Left ventricle myocardium inferior (tissue), 1 donor: ENCODE measurements around the gene APMAP. TPM values are rescaled to one million over a fixed set of nuclear protein-coding genes. Genes with fewer than 3 reads are reported as not detected.

Experiments used
- DNase-seq: peaks from one replicate; pipeline ENCODE4 v3.0.0-alpha.2; 2020
- H3K27ac ChIP-seq: fragments of 200-600 bp; replicated peaks from 2 replicates; pipeline ENCODE4 v1.8.0; 2021
- H3K27me3 ChIP-seq: fragments of 200-600 bp; 2 replicates; pipeline ENCODE4 v1.8.0; 2021; ENCODE audit warnings: low read depth
- H3K36me3 ChIP-seq: fragments of 200-600 bp; 2 replicates; pipeline ENCODE4 v1.8.0; 2021
- H3K4me1 ChIP-seq: fragments of 200-600 bp; 2 replicates; pipeline ENCODE4 v1.8.0; 2021
- H3K4me3 ChIP-seq: fragments of 200-600 bp; 2 replicates; pipeline ENCODE4 v1.8.0; 2021; ENCODE audit warnings: mild to moderate bottlenecking, moderate library complexity
- H3K9me3 ChIP-seq: fragments of 200-600 bp; replicated peaks from 2 replicates; pipeline ENCODE4 v1.8.0; 2021
- CTCF ChIP-seq: fragments of 200-600 bp; IDR thresholded peaks from 2 replicates; pipeline ENCODE4 v1.8.0; 2021; ENCODE audit warnings: antibody characterized with exemption, mild to moderate bottlenecking, borderline replicate concordance
- intact Hi-C: fragments of 100-400 bp; cut with micrococcal nuclease; formaldehyde crosslinking; loops from one replicate; pipeline ENCODE4 v1.11.0; 2022
- total RNA-seq: library from RNA; stranded (reverse); fragmentation: NEBNext Ultra II Directional; extraction: Animal tissue kit (Norgen Biotek cat#: 25700); gene quantifications from one replicate; pipeline ENCODE4 v1.2.1, GENCODE V29; 2021
- donor health status: DM: no; HTN: yes; CAD: no; lungs with severe emphysema.

APMAP gene
- total RNA-seq, 1 donor from 2014 or later = 23.8 TPM

- no peaks in the 10 kb centered on the region for H3K27me3 ChIP-seq
- DNase-seq = no peak
- H3K9me3 ChIP-seq = no peaks in the 10 kb centered on the region
- H3K36me3 ChIP-seq = peaks cover 78% of the 10 kb centered on the region
- intact Hi-C loops = no loop called here
- peaks cover 10% of the 10 kb centered on the region for H3K4me1 ChIP-seq
- H3K27ac ChIP-seq = no peak overlapping the region
- no peak overlapping the region for H3K4me3 ChIP-seq
- no peak for TF ChIP-seq CTCF
These were observed 28.1 kb downstream of the APMAP start for GRCh38 chr20:24964506-24964840.

GRCh38 chr20:24963672-24964505 lies 28.7 kb downstream of the APMAP start:
- H3K27ac ChIP-seq = no peak overlapping the region
- intact Hi-C loops = no loop called here
- H3K4me3 ChIP-seq = no peak overlapping the region
- H3K36me3 ChIP-seq = peaks cover 75% of the 10 kb centered on the region
- H3K4me1 ChIP-seq = peaks cover 10% of the 10 kb centered on the region
- H3K27me3 ChIP-seq = no peaks in the 10 kb centered on the region
- no peaks in the 10 kb centered on the region for H3K9me3 ChIP-seq
- TF ChIP-seq CTCF = no peak
- DNase-seq = no peak

DNA sequence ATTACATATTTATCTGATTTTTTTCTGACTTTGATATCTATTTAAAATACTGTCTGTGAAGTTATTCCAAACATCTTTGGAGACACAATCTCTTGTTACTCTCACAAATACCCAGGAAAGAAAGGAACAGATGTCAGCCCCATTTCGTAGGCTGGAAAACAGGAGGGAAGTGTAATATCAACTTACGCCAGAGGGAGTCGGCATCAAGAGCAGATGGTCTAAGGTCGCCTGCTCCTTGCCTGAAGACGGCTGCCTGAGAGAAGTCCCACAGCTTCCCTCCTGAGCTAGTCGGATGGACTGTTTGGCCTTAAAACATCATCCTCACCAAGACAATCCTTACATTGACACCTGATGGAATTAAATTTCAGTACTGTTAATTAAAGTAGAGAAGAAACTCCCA lies 30.0 kb downstream of the APMAP start:
- intact Hi-C loops = no loop called here
- no peak for TF ChIP-seq CTCF
- no peaks in the 10 kb centered on the region for H3K27me3 ChIP-seq
- H3K27ac ChIP-seq = no peak overlapping the region
- no peak for DNase-seq
- no peak overlapping the region for H3K4me3 ChIP-seq
- peaks cover 69% of the 10 kb centered on the region for H3K36me3 ChIP-seq
- H3K4me1 ChIP-seq = peaks cover 10% of the 10 kb centered on the region
- H3K9me3 ChIP-seq = no peaks in the 10 kb centered on the region

- no peak for DNase-seq
- no peak for TF ChIP-seq CTCF
- Histone ChIP-seq H3K27ac (no peak overlapping the region), H3K36me3 (peaks cover 65% of the 10 kb centered on the region), H3K9me3 (no peaks in the 10 kb centered on the region), H3K4me3 (no peak overlapping the region), H3K27me3 (no peaks in the 10 kb centered on the region), H3K4me1 (peaks cover 10% of the 10 kb centered on the region)
- intact Hi-C loops = no loop called here
These were observed 30.4 kb downstream of the APMAP start for GRCh38 chr20:24962182-24962492.

- H3K9me3 ChIP-seq = no peaks in the 10 kb centered on the region
- DNase-seq = no peak
- peaks cover 60% of the 10 kb centered on the region for H3K36me3 ChIP-seq
- no peaks in the 10 kb centered on the region for H3K27me3 ChIP-seq
- H3K4me1 ChIP-seq = peaks cover 10% of the 10 kb centered on the region
- intact Hi-C loops = no loop called here
- no peak for TF ChIP-seq CTCF
- H3K4me3 ChIP-seq = no peak overlapping the region
- no peak overlapping the region for H3K27ac ChIP-seq
These were observed 31.0 kb downstream of the APMAP start for GRCh38 chr20:24961384-24962181.
